ENCODE measurements around the gene ARSK.

DNA sequence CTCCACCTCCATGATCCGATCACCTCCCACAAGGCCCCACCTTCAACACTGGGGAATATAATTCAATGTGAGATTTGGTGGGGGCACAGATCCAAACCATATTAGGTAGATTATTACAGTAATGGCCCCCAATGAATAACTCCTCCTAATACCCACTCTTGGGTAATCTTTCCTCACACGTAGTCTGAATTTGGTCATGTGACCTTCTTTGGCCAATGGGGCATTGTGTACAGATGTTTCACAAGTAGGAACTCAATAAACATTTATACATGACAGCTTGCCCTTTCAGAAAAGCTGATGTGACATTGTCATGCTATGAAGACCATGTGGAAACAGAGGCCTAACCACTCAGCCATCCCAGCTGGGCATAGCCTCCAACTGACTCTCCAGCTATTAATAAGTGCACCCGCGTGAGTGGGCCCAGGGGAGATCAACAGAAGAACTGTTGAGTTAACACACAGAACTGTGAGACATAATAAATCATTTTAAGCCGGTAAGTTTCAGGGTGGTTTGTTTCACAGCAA, 75.6 kb downstream of the ARSK start:
- TF ChIP-seq, protein P1, sequence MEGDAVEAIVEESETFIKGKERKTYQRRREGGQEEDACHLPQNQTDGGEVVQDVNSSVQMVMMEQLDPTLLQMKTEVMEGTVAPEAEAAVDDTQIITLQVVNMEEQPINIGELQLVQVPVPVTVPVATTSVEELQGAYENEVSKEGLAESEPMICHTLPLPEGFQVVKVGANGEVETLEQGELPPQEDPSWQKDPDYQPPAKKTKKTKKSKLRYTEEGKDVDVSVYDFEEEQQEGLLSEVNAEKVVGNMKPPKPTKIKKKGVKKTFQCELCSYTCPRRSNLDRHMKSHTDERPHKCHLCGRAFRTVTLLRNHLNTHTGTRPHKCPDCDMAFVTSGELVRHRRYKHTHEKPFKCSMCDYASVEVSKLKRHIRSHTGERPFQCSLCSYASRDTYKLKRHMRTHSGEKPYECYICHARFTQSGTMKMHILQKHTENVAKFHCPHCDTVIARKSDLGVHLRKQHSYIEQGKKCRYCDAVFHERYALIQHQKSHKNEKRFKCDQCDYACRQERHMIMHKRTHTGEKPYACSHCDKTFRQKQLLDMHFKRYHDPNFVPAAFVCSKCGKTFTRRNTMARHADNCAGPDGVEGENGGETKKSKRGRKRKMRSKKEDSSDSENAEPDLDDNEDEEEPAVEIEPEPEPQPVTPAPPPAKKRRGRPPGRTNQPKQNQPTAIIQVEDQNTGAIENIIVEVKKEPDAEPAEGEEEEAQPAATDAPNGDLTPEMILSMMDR (IDR thresholded peaks at IDR 0.05) = no peak
- no peak for TF ChIP-seq POLR2A (IDR thresholded peaks at IDR 0.05)

Measured in uterus (tissue), 2 donors.